ENCODE results near the gene EEF1A2.
A peak's percentile ranks its signal among the peaks of the same experiment; 100 is the strongest.

EEF1A2 gene

GRCh38 chr20:63447320-63447719 lies 51.6 kb downstream of the EEF1A2 start:
- no peak for DNase-seq

GRCh38 chr20:63446216-63447024 lies 52.5 kb downstream of the EEF1A2 start:
- DNase-seq: no peak

- DNase-seq: no peak
Observed at GRCh38 chr20:63445075-63445734, 53.7 kb downstream of the EEF1A2 start.

GRCh38 chr20:63444548-63444947 lies 54.3 kb downstream of the EEF1A2 start:
- DNase-seq: no peak

- no peak for DNase-seq
Observed at GRCh38 chr20:63443606-63444395, 55.1 kb downstream of the EEF1A2 start.

GRCh38 chr20:63442100-63442493 lies 56.8 kb downstream of the EEF1A2 start:
- DNase-seq: peak; percentile 41

- no peak for DNase-seq
Observed at GRCh38 chr20:63441136-63442099, 57.5 kb downstream of the EEF1A2 start.

GRCh38 chr20:63440366-63440955 lies 58.4 kb downstream of the EEF1A2 start:
- no peak for DNase-seq

- DNase-seq: no peak
Observed at GRCh38 chr20:63439866-63440265, 59.0 kb downstream of the EEF1A2 start.

GRCh38 chr20:63438121-63438520 lies 60.8 kb downstream of the EEF1A2 start:
- DNase-seq: no peak

Measured in KG1 (cell line).